WTC11 (cell line): ENCODE data around the gene ASF1A.

Experiments used
- FOXJ3 ChIP-seq: sonication (generic); formaldehyde crosslinking; IDR thresholded peaks from 2 replicates; pipeline ENCODE4 v1.9.0; 2021; ENCODE audit warnings: missing genetic modification reagents, mild to moderate bottlenecking, borderline replicate concordance
- SMAD3 ChIP-seq: sonication (generic); formaldehyde crosslinking; IDR thresholded peaks from 2 replicates; pipeline ENCODE4 v1.8.0; 2022; ENCODE audit warnings: missing genetic modification reagents, mild to moderate bottlenecking, borderline replicate concordance
- ZNF232 ChIP-seq: sonication (generic); formaldehyde crosslinking; IDR thresholded peaks from 2 replicates; pipeline ENCODE4 v1.8.0; 2022; ENCODE audit warnings: mild to moderate bottlenecking, missing genetic modification reagents
- ZNF317 ChIP-seq: sonication (generic); formaldehyde crosslinking; IDR thresholded peaks from 2 replicates; pipeline ENCODE4 v1.8.1; 2023; ENCODE audit warnings: low read depth, mild to moderate bottlenecking, moderate library complexity, missing genetic modification reagents, borderline replicate concordance
- TF ChIP-seq, protein P1 (sequence below): fragments of 200-600 bp; IDR thresholded peaks from 2 replicates; pipeline ENCODE4 v1.8.0; 2022; ENCODE audit warnings: antibody characterized with exemption
- TF ChIP-seq, protein P2 (sequence below): sonication (generic); formaldehyde crosslinking; IDR thresholded peaks from 2 replicates; pipeline ENCODE4 v1.8.1; 2023; ENCODE audit warnings: mild to moderate bottlenecking, missing genetic modification reagents, moderate library complexity
- TF ChIP-seq, protein P3 (sequence below): sonication (generic); formaldehyde crosslinking; IDR thresholded peaks from 2 replicates; pipeline ENCODE4 v1.8.1; 2022; ENCODE audit warnings: missing genetic modification reagents, borderline replicate concordance
- TF ChIP-seq, protein P4 (sequence below): sonication (generic); formaldehyde crosslinking; IDR thresholded peaks from 2 replicates; pipeline ENCODE4 v1.8.1; 2023; ENCODE audit warnings: mild to moderate bottlenecking, missing genetic modification reagents, moderate library complexity
- TF ChIP-seq, protein P5 (sequence below): sonication (generic); formaldehyde crosslinking; IDR thresholded peaks from 2 replicates; pipeline ENCODE4 v1.8.1; 2023; ENCODE audit warnings: mild to moderate bottlenecking, missing genetic modification reagents
- TF ChIP-seq, protein P6 (sequence below): fragments of 250-450 bp; sonication (Bioruptor Pico); IDR thresholded peaks from 2 replicates; pipeline ENCODE4 v2.1.2; 2022; ENCODE audit warnings: mild to moderate bottlenecking, moderate library complexity
- TF ChIP-seq, protein P7 (sequence below): fragments of 250-450 bp; sonication (Bioruptor Pico); IDR thresholded peaks from 2 replicates; pipeline ENCODE4 v1.9.0; 2021; ENCODE audit warnings: mild to moderate bottlenecking

DNA sequence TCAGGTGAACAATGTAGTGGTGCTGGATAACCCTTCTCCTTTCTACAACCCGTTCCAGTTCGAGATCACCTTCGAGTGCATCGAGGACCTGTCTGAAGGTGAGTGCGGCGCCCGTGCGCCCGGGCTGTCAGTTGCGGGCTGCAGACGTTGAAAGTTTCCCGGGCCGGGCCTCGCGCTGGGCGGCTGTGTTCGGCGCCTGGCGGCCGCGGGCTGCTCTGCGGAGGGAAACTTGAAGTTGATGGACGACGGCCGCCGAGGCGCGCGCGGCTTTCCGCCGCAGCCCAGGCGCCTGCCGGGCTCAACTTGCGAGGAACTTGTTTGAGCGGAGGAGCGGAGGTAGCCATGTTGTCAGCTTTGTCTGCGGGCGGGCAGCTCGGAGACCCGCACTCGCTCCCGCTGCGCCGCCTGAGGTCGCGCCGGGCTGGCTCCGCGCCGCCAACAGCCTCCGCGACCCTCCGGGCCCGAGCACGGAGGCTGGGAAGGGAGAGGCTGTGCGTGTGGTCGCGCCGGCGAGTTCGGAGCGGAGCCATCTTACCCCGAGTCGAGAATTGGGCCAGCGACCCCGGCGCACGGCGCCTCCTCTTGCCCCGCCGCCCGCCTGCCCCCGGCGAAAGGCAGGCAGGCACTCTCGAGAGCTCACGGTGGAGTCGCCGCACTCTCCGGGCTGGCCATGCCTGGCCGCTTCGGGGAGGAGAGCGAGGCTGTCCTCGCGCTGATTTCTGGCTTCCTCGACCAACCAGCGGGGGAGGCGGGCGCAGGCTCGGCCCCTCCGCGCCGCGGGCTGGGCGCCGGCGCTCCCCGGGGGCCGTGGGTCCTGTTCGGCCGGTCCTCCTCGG lies 691 bp downstream of the ASF1A start:
- TF ChIP-seq, protein P1, sequence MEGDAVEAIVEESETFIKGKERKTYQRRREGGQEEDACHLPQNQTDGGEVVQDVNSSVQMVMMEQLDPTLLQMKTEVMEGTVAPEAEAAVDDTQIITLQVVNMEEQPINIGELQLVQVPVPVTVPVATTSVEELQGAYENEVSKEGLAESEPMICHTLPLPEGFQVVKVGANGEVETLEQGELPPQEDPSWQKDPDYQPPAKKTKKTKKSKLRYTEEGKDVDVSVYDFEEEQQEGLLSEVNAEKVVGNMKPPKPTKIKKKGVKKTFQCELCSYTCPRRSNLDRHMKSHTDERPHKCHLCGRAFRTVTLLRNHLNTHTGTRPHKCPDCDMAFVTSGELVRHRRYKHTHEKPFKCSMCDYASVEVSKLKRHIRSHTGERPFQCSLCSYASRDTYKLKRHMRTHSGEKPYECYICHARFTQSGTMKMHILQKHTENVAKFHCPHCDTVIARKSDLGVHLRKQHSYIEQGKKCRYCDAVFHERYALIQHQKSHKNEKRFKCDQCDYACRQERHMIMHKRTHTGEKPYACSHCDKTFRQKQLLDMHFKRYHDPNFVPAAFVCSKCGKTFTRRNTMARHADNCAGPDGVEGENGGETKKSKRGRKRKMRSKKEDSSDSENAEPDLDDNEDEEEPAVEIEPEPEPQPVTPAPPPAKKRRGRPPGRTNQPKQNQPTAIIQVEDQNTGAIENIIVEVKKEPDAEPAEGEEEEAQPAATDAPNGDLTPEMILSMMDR, result no peak
- TF ChIP-seq, protein P2, sequence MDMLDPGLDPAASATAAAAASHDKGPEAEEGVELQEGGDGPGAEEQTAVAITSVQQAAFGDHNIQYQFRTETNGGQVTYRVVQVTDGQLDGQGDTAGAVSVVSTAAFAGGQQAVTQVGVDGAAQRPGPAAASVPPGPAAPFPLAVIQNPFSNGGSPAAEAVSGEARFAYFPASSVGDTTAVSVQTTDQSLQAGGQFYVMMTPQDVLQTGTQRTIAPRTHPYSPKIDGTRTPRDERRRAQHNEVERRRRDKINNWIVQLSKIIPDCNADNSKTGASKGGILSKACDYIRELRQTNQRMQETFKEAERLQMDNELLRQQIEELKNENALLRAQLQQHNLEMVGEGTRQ (CRISPR knock-in tag), result no peak
- TF ChIP-seq SMAD3 (CRISPR knock-in tag) (no peak), FOXJ3 (CRISPR knock-in tag) (no peak), ZNF317 (CRISPR knock-in tag) (no peak), ZNF232 (CRISPR knock-in tag) (no peak)
- TF ChIP-seq, protein P3, sequence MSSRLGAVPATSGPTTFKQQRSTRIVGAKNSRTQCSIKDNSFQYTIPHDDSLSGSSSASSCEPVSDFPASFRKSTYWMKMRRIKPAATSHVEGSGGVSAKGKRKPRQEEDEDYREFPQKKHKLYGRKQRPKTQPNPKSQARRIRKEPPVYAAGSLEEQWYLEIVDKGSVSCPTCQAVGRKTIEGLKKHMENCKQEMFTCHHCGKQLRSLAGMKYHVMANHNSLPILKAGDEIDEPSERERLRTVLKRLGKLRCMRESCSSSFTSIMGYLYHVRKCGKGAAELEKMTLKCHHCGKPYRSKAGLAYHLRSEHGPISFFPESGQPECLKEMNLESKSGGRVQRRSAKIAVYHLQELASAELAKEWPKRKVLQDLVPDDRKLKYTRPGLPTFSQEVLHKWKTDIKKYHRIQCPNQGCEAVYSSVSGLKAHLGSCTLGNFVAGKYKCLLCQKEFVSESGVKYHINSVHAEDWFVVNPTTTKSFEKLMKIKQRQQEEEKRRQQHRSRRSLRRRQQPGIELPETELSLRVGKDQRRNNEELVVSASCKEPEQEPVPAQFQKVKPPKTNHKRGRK (CRISPR knock-in tag), result 0 out of 2 replicates have a peak, but pooled peaks have one; percentile 13
- TF ChIP-seq, protein P4, sequence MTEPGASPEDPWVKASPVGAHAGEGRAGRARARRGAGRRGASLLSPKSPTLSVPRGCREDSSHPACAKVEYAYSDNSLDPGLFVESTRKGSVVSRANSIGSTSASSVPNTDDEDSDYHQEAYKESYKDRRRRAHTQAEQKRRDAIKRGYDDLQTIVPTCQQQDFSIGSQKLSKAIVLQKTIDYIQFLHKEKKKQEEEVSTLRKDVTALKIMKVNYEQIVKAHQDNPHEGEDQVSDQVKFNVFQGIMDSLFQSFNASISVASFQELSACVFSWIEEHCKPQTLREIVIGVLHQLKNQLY, result no peak
- TF ChIP-seq, protein P5, sequence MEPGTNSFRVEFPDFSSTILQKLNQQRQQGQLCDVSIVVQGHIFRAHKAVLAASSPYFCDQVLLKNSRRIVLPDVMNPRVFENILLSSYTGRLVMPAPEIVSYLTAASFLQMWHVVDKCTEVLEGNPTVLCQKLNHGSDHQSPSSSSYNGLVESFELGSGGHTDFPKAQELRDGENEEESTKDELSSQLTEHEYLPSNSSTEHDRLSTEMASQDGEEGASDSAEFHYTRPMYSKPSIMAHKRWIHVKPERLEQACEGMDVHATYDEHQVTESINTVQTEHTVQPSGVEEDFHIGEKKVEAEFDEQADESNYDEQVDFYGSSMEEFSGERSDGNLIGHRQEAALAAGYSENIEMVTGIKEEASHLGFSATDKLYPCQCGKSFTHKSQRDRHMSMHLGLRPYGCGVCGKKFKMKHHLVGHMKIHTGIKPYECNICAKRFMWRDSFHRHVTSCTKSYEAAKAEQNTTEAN (CRISPR knock-in tag), result no peak
- TF ChIP-seq, protein P6, sequence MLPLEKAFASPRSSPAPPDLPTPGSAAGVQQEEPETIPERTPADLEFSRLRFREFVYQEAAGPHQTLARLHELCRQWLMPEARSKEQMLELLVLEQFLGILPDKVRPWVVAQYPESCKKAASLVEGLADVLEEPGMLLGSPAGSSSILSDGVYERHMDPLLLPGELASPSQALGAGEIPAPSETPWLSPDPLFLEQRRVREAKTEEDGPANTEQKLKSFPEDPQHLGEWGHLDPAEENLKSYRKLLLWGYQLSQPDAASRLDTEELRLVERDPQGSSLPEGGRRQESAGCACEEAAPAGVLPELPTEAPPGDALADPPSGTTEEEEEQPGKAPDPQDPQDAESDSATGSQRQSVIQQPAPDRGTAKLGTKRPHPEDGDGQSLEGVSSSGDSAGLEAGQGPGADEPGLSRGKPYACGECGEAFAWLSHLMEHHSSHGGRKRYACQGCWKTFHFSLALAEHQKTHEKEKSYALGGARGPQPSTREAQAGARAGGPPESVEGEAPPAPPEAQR (CRISPR knock-in tag), result no peak
- TF ChIP-seq, protein P7, sequence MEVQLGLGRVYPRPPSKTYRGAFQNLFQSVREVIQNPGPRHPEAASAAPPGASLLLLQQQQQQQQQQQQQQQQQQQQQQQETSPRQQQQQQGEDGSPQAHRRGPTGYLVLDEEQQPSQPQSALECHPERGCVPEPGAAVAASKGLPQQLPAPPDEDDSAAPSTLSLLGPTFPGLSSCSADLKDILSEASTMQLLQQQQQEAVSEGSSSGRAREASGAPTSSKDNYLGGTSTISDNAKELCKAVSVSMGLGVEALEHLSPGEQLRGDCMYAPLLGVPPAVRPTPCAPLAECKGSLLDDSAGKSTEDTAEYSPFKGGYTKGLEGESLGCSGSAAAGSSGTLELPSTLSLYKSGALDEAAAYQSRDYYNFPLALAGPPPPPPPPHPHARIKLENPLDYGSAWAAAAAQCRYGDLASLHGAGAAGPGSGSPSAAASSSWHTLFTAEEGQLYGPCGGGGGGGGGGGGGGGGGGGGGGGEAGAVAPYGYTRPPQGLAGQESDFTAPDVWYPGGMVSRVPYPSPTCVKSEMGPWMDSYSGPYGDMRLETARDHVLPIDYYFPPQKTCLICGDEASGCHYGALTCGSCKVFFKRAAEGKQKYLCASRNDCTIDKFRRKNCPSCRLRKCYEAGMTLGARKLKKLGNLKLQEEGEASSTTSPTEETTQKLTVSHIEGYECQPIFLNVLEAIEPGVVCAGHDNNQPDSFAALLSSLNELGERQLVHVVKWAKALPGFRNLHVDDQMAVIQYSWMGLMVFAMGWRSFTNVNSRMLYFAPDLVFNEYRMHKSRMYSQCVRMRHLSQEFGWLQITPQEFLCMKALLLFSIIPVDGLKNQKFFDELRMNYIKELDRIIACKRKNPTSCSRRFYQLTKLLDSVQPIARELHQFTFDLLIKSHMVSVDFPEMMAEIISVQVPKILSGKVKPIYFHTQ, result no peak
